Keratinocyte (primary cell): ENCODE results near the gene BBS7. TPM values are rescaled to one million over a fixed set of nuclear protein-coding genes. Genes with fewer than 3 reads are reported as not detected.

Experiments used
- DNase-seq: peaks from one replicate; pipeline ENCODE4 v3.0.0-alpha.2; 2011; ENCODE audit warnings: low read depth, missing footprints, low spot score
- FAIRE-seq: peaks from 2 replicates; lab custom pipeline; 2011; peaks lifted over from hg19 to GRCh38; lab: Jason Lieb, UNC
- H2AFZ ChIP-seq: 2 replicates; pipeline ENCODE4 v1.6.0; 2012; ENCODE audit warnings: low read length, control low read depth, inconsistent platforms; ENCODE audit not compliant: control insufficient read depth
- H3K27ac ChIP-seq: 2 replicates; pipeline ENCODE4 v1.5.1; 2011; ENCODE audit warnings: low read length; ENCODE audit not compliant: control insufficient read depth, insufficient read depth
- H3K27me3 ChIP-seq: 3 replicates; pipeline ENCODE4 v1.6.0; 2011; ENCODE audit warnings: low read length; ENCODE audit not compliant: control insufficient read depth, insufficient read depth; ENCODE audit errors: extremely low read depth
- H3K36me3 ChIP-seq, 2 experiments: 2 replicates in 1 of 2; 3 replicates in 1 of 2; pipeline ENCODE4 v1.5.1; 2011; ENCODE audit warnings: low read length in 2 of 2, mild to moderate bottlenecking in 1 of 2; ENCODE audit not compliant: control insufficient read depth in 2 of 2, insufficient read depth in 2 of 2; ENCODE audit errors: extremely low read depth in 1 of 2
- H3K4me1 ChIP-seq: 3 replicates; pipeline ENCODE4 v1.5.1; 2011; ENCODE audit warnings: low read length; ENCODE audit not compliant: control insufficient read depth, insufficient read depth; ENCODE audit errors: extremely low read depth
- H3K4me2 ChIP-seq: 3 replicates; pipeline ENCODE4 v1.6.0; 2011; ENCODE audit warnings: low read depth, low read length; ENCODE audit not compliant: control insufficient read depth, insufficient read depth; ENCODE audit errors: extremely low read depth
- H3K4me3 ChIP-seq, 3 experiments: fragments of 200-600 bp in 1 of 3; sonication (generic) in 1 of 3; 2 replicates in 2 of 3; 3 replicates in 1 of 3; pipeline ENCODE4 v1.5.1; 2011 to 2016; ENCODE audit warnings: low read length in 3 of 3, mild to moderate bottlenecking in 3 of 3, control low read depth in 2 of 3, inconsistent platforms in 1 of 3, low read depth in 1 of 3, mixed read lengths in 1 of 3, mixed run types in 1 of 3, moderate library complexity in 1 of 3; ENCODE audit not compliant: control insufficient read depth in 2 of 3, insufficient read depth in 2 of 3; ENCODE audit errors: extremely low read depth in 1 of 3
- H3K79me2 ChIP-seq: 2 replicates; pipeline ENCODE4 v1.6.0; 2012; ENCODE audit warnings: low read length; ENCODE audit not compliant: control insufficient read depth, insufficient read depth
- H3K9ac ChIP-seq: 3 replicates; pipeline ENCODE4 v1.6.0; 2011; ENCODE audit warnings: low read length; ENCODE audit not compliant: control insufficient read depth, insufficient read depth; ENCODE audit errors: extremely low read depth
- H3K9me1 ChIP-seq: 3 replicates; pipeline ENCODE4 v1.6.0; 2011; ENCODE audit warnings: low read length; ENCODE audit not compliant: control insufficient read depth, insufficient read depth; ENCODE audit errors: extremely low read depth
- H3K9me3 ChIP-seq: 2 replicates; pipeline ENCODE4 v1.5.1; 2012; ENCODE audit warnings: low read depth, low read length; ENCODE audit not compliant: control insufficient read depth
- H4K20me1 ChIP-seq: 3 replicates; pipeline ENCODE4 v1.6.0; 2011; ENCODE audit warnings: low read length; ENCODE audit not compliant: control insufficient read depth, insufficient read depth; ENCODE audit errors: extremely low read depth
- EZH2 ChIP-seq: IDR thresholded peaks from one replicate; pipeline ENCODE4 v1.6.1; 2012; ENCODE audit warnings: inconsistent platforms, mild to moderate bottlenecking, low read length, moderate library complexity
- dilution Hi-C: fragments of 300-500 bp; cut with MboI; formaldehyde crosslinking; loops from one replicate; pipeline ENCODE4 v1.7.0; 2020; ENCODE audit warnings: low sequenced_read_pairs; ENCODE audit not compliant: extremely low pct_ligation_motif_present
- polyA plus RNA-seq, 5 experiments: library from polyadenylated mRNA; depleted of rRNA in 3 of 5; stranded (reverse) in 3 of 5; stranded (forward) in 1 of 5; unstranded in 1 of 5; fragments of >200 nt; gene quantifications; 1 replicate in 1 of 5; 2 replicates in 3 of 5; 3 replicates in 1 of 5; pipeline versions ENCODE4 v1.2.1 to v1.2.3, GENCODE V29; 2011 to 2012; ENCODE audit warnings: missing spikeins in 2 of 5, low read depth in 1 of 5, low replicate concordance in 1 of 5
- TF ChIP-seq, protein P1 (sequence below), 3 experiments: IDR thresholded peaks in 1 of 3; conservative IDR thresholded peaks in 1 of 3; optimal IDR thresholded peaks in 1 of 3; 2 replicates in 2 of 3; 3 replicates in 1 of 3; pipeline versions ENCODE3 to v1.5.1; 2011; ENCODE audit warnings: low read length in 3 of 3, mild to moderate bottlenecking in 3 of 3, moderate library complexity in 2 of 3, control low read depth in 1 of 3, inconsistent platforms in 1 of 3; ENCODE audit not compliant: insufficient read depth in 2 of 3; ENCODE audit errors: extremely low read depth in 1 of 3

The BBS7 gene
- polyA plus RNA-seq, 1 donor (not counting 4 experiments of a cell fraction or from before 2014, with no cell fraction given) = 34.8 TPM

DNA sequence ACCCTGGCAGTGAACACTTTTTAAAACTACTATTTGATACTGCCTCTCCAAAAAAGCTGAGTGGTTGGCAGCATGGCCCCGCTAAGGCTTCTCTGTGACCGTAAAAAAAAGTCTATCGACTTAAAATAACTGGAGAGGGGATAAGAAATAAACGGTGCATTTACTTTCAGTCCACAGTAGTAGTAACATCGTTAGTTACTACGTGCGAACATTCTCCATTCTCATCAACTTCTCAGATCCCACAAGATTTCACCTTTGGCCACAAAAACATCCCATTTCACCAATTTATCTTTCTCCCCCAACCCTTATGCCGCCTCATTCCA, 69.7 kb downstream of the BBS7 start:
- peak overlapping the region; percentile 98 for H3K4me2 ChIP-seq
- no peak for FAIRE-seq
- TF ChIP-seq, protein P1, sequence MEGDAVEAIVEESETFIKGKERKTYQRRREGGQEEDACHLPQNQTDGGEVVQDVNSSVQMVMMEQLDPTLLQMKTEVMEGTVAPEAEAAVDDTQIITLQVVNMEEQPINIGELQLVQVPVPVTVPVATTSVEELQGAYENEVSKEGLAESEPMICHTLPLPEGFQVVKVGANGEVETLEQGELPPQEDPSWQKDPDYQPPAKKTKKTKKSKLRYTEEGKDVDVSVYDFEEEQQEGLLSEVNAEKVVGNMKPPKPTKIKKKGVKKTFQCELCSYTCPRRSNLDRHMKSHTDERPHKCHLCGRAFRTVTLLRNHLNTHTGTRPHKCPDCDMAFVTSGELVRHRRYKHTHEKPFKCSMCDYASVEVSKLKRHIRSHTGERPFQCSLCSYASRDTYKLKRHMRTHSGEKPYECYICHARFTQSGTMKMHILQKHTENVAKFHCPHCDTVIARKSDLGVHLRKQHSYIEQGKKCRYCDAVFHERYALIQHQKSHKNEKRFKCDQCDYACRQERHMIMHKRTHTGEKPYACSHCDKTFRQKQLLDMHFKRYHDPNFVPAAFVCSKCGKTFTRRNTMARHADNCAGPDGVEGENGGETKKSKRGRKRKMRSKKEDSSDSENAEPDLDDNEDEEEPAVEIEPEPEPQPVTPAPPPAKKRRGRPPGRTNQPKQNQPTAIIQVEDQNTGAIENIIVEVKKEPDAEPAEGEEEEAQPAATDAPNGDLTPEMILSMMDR (optimal IDR thresholded peaks at IDR 0.05 in 1 of 3, IDR thresholded peaks at IDR 0.05 in 1 of 3, conservative IDR thresholded peaks at IDR 0.05 in 1 of 3; ENCODE audit: extremely low read depth in 1 of 3, insufficient read depth in 2 of 3, low read length in 3 of 3) = no peak
- no peak for TF ChIP-seq EZH2
- H3K27me3 ChIP-seq = no peaks in the 10 kb centered on the region
- H3K9me3 ChIP-seq = no peaks in the 10 kb centered on the region
- H3K27ac ChIP-seq = peak overlapping the region; percentile 90
- peaks cover 0 to 5% of the 10 kb centered on the region in 2 experiments for H3K36me3 ChIP-seq
- peaks cover 8% of the 10 kb centered on the region for H3K4me1 ChIP-seq
- H3K9me1 ChIP-seq = no peaks in the 10 kb centered on the region
- peaks cover 12% of the 10 kb centered on the region for H3K79me2 ChIP-seq
- H4K20me1 ChIP-seq = no peaks in the 10 kb centered on the region
- dilution Hi-C loops = no loop called here
- DNase-seq = no peak
- H3K4me3 ChIP-seq = peak overlapping the region; percentile 62 to 98 (median 89)
- H2AFZ ChIP-seq = peak overlapping the region; percentile 100
- H3K9ac ChIP-seq = peak overlapping the region; percentile 98

DNA sequence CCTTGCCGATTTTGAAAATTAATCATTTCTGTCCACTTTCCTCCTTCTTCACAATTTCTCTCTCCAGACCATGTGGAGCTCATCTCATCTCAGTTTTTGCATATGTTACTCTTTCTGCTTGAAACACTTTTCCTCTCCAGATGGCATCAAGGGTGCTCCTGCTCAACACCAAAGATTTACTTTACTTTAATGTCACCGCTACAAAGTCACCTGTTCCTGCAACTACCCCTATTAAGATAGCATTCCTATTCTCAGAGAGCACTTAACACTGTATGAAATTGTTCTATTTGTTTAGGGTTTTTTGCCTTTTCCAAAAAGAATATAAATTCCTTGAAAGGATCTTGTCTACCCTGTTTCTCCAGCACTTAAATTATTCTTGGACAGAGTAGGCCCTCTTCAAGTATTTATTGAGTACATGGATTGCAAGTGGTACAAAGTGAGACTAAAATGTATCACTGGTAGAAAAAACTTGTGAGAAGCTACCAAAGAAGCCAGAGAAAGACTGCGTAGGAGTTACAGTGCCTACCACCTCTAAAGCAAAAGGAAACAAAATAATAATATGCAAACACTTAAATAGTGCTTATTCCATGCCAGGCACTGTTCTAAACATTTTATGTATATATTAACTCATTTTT, 70.3 kb downstream of the BBS7 start:
- H3K9me1 ChIP-seq = no peaks in the 10 kb centered on the region
- TF ChIP-seq EZH2 = no peak
- TF ChIP-seq, protein P1 (optimal IDR thresholded peaks at IDR 0.05 in 1 of 3, IDR thresholded peaks at IDR 0.05 in 1 of 3, conservative IDR thresholded peaks at IDR 0.05 in 1 of 3; ENCODE audit: extremely low read depth in 1 of 3, insufficient read depth in 2 of 3, low read length in 3 of 3) = no peak
- no peak overlapping the region for H3K4me2 ChIP-seq
- H3K9me3 ChIP-seq = no peaks in the 10 kb centered on the region
- no peak overlapping the region for H3K4me3 ChIP-seq
- dilution Hi-C loops = no loop called here
- H3K79me2 ChIP-seq = peaks cover 12% of the 10 kb centered on the region
- no peak overlapping the region for H3K9ac ChIP-seq
- no peak for FAIRE-seq
- H3K4me1 ChIP-seq = peaks cover 8% of the 10 kb centered on the region
- no peaks in the 10 kb centered on the region for H3K27me3 ChIP-seq
- peaks cover 0 to 5% of the 10 kb centered on the region in 2 experiments for H3K36me3 ChIP-seq
- DNase-seq = no peak
- H3K27ac ChIP-seq = no peak overlapping the region
- no peaks in the 10 kb centered on the region for H4K20me1 ChIP-seq
- H2AFZ ChIP-seq = peak overlapping the region; percentile 100
